KG1 (cell line): ENCODE measurements around the gene LGALS9B.
"Not testable (repeated sequence)": the region's sequence is repeated elsewhere in the genome, so short reads cannot be mapped to it uniquely, and the experiment has no call there.

Source experiments
- DNase-seq: peaks from one replicate; lab custom pipeline; 2025; lab: John Stamatoyannopoulos, UW

The LGALS9B gene

DNA sequence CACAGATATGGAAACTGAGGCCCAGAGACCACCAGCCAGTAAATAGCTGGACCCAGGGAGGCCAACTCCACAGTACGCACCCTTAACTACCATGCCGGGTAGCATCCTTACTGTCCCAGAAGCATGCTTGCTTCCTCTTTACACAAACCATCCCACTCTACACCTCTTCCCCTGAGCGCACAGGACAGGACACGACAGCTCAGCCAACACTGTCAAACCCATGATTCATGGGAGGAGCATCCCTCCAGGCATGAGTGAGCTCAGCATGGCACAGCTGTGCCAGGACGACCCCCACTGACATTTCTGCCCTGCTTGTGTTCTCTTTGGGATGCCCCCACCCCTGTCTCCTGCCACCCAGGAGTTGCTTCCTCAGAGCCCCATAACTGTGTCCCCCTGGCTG, 340 bp downstream of the LGALS9B start:
- DNase-seq: not testable (repeated sequence)

GRCh38 chr17:20466553-20466952, 786 bp downstream of the LGALS9B start:
- DNase-seq: not testable (repeated sequence)

- DNase-seq: not testable (repeated sequence)
These were observed 1.8 kb downstream of the LGALS9B start for GRCh38 chr17:20465535-20465934.

DNA sequence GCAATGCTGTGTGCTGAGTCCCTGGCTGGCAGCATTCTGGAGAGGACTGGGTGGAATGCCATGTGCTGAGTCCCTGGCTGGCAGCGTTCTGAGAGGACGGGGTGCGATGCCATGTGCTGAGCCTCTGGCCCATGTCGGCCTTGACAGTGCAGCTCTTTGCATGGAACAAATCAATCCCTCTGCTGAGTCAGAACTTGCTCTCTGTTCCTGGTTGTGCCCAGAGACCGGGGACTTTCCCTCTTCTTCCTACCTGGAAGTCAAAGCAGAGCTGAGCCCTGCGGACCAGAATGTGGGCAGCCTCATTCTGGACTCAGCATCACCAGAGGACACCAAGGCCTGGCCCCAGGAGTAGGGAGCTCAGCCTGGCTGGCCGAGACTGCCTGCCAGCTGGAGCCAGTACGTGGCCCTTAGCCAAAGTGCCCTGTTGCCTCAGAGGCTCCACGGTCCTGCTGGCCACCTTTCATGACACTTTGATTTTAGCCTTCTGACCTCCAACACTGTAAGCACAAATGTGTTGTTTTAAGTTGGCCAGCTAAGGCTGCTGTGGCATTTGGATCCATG, 2.4 kb downstream of the LGALS9B start:
- not testable (repeated sequence) for DNase-seq

- DNase-seq: not testable (repeated sequence)
These were observed 5.2 kb downstream of the LGALS9B start for GRCh38 chr17:20462158-20462557.

- DNase-seq: not testable (repeated sequence)
These were observed 9.4 kb downstream of the LGALS9B start for GRCh38 chr17:20457848-20458381.

GRCh38 chr17:20455106-20455505, 12.2 kb downstream of the LGALS9B start:
- DNase-seq: not testable (repeated sequence)

GRCh38 chr17:20453820-20454434, 13.4 kb downstream of the LGALS9B start:
- DNase-seq: not testable (repeated sequence)

DNA sequence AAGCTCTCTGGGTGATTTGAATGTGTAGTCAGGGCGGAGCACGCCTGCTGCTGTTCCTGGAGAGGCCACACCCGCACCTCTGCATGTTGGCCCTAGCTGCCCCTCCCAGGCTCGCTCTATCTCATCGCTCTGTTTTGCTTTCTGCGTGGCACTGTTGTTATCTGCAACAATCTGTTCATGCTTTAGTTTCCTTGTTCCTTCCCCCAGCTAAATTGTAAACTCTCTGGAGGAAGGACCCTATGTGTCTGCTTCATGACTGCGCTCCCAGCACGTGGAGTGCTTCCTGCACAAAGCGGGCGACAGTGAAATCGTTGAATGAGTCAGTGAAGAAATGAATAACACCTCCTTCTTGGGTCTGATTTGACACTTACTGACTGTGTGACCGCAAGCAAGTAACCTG, 16.5 kb downstream of the LGALS9B start:
- DNase-seq: not testable (repeated sequence)

DNA sequence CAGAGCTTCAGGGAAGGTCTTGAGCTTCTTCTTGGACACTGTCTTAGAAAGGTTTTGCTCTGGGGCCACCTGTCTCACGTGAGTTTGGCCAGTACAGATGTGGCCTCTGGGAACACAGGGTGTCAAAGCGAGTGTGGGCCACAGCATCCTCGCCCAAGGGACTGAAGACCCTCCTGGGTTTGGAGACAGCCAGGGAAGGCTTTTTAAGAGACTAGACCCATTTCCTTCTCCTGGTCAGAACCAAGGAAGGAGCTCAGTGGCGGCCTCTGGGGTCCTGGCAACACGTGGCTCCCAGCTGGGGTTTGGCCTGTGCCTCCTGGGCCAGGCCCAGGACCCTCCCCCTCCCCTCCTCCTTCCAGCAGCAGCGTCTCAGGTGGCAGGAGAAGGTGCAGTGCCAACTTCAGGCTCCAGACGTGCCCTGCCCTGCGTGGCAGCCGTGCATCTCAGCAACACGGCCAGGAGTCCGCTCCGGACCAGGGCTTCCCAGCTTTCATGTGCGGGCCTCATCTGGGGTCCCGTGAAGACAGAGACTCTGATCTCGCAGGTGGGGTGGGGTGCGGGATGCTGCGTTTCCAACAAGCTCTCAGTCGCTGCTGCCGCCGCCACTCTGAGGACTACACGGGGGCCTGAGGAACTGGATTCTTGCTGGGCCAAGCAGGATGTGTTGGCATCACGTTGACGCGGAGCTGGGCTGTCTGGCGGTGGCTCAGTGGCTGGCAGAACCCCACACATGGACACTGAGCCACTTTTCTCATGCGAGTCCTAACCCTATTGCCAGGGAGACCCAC, 19.6 kb downstream of the LGALS9B start:
- DNase-seq: not testable (repeated sequence)

DNA sequence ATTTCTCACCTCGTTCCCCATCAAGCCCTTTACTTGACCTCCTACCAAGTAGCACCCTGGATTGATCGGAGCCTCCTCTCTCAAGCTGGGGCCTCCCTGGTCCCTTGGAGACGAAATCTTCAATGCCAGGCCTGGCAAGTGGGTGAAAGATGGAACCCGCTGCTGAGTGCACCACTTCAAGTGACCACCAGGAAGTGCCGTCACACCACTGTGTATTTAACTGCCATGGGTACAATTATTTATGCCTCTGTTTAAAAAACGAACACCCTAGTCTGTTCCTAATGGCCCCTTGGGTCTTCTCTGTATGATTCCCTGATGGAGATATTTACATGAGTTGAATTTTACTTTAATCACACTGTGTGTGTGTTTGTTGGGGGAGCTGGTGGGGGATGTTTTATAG, 20.4 kb downstream of the LGALS9B start:
- DNase-seq: not testable (repeated sequence)

GRCh38 chr17:20444581-20445236, 22.6 kb downstream of the LGALS9B start:
- DNase-seq: not testable (repeated sequence)

- DNase-seq: not testable (repeated sequence)
These were observed 23.2 kb downstream of the LGALS9B start for GRCh38 chr17:20444173-20444572.

GRCh38 chr17:20443632-20444031, 23.7 kb downstream of the LGALS9B start:
- DNase-seq: not testable (repeated sequence)

DNA sequence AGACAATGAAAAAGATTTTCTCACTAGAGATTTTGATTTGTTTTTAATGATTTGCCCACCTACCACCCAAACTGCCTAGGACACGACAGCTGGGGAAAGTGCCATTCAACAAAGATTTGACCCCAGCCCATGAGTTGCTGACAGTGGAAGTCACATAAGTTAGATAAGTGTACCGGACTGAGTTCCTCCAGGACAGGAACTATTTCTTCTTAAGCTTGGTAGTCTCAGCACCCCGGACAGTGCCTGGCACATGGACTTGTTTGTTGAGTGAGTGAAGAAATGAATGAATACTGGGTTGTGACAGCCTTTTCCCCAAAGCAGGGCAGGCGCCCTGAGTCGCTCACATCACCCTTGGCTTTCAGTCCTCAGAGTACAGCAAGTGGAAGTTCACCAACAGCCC, 26.7 kb downstream of the LGALS9B start:
- DNase-seq: not testable (repeated sequence)

GRCh38 chr17:20435166-20435565, 32.2 kb downstream of the LGALS9B start:
- DNase-seq: not testable (repeated sequence)

- not testable (repeated sequence) for DNase-seq
These were observed 34.0 kb downstream of the LGALS9B start for GRCh38 chr17:20433382-20433781.

DNA sequence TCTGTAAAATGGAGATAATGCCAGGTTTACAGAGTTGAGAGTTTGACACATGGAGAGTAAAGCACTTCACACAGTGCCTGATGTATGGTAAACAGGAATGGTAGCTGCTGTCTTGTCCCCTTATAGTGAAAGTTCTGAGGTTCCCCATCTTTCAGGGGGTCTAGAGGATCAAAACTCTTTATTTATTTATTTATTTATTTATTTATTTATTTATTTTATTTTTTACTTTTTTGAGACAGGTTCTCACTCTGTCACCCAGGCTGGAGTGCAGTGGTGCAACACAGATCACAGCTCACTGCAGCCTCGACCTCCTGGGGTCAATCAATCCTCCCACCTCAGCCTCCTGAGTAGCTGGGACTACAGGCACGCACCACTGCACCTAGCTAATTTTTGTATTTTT, 40.1 kb downstream of the LGALS9B start:
- DNase-seq: not testable (repeated sequence)

GRCh38 chr17:20422826-20423225, 44.5 kb downstream of the LGALS9B start:
- DNase-seq: not testable (repeated sequence)

- not testable (repeated sequence) for DNase-seq
These were observed 48.5 kb downstream of the LGALS9B start for GRCh38 chr17:20418838-20419237.

GRCh38 chr17:20417492-20418080, 49.8 kb downstream of the LGALS9B start:
- not testable (repeated sequence) for DNase-seq
